ENCODE measurements around the gene PXDN.
"Not testable (repeated sequence)": the region's sequence is repeated elsewhere in the genome, so short reads cannot be mapped to it uniquely, and the experiment has no call there.

The PXDN gene

GRCh38 chr2:1722692-1723091 is 21.6 kb downstream of the PXDN start:
- DNase-seq (ENCODE audit: low read depth): no peak

- DNase-seq (ENCODE audit: low read depth): no peak
Observed at GRCh38 chr2:1721706-1722646, 22.3 kb downstream of the PXDN start.

GRCh38 chr2:1718339-1719220 is 25.7 kb downstream of the PXDN start:
- DNase-seq (ENCODE audit: low read depth): no peak

GRCh38 chr2:1717113-1717512 is 27.2 kb downstream of the PXDN start:
- DNase-seq (ENCODE audit: low read depth): no peak

GRCh38 chr2:1716441-1716840 is 27.9 kb downstream of the PXDN start:
- no peak for DNase-seq (ENCODE audit: low read depth)

GRCh38 chr2:1716014-1716305 is 28.4 kb downstream of the PXDN start:
- not testable (repeated sequence) for DNase-seq (ENCODE audit: low read depth)

GRCh38 chr2:1715184-1716013 is 28.9 kb downstream of the PXDN start:
- no peak for DNase-seq (ENCODE audit: low read depth)

- no peak for DNase-seq (ENCODE audit: low read depth)
Observed at GRCh38 chr2:1714291-1715064, 29.8 kb downstream of the PXDN start.

GRCh38 chr2:1713839-1714236 is 30.5 kb downstream of the PXDN start:
- no peak for DNase-seq (ENCODE audit: low read depth)

GRCh38 chr2:1713142-1713838 is 31.0 kb downstream of the PXDN start:
- DNase-seq (ENCODE audit: low read depth): no peak

- no peak for DNase-seq (ENCODE audit: low read depth)
Observed at GRCh38 chr2:1709946-1710560, 34.3 kb downstream of the PXDN start.

- DNase-seq (ENCODE audit: low read depth): no peak
Observed at GRCh38 chr2:1709335-1709605, 35.0 kb downstream of the PXDN start.

- no peak for DNase-seq (ENCODE audit: low read depth)
Observed at GRCh38 chr2:1708476-1709334, 35.6 kb downstream of the PXDN start.

- no peak for DNase-seq (ENCODE audit: low read depth)
Observed at GRCh38 chr2:1707771-1708418, 36.4 kb downstream of the PXDN start.

GRCh38 chr2:1706089-1706841 is 38.0 kb downstream of the PXDN start:
- not testable (repeated sequence) for DNase-seq (ENCODE audit: low read depth)

GRCh38 chr2:1705557-1706076 is 38.7 kb downstream of the PXDN start:
- no peak for DNase-seq (ENCODE audit: low read depth)

GRCh38 chr2:1704631-1705556 is 39.4 kb downstream of the PXDN start:
- DNase-seq (ENCODE audit: low read depth): no peak

All from activated gamma-delta T cell treated with anti-CD3 and anti-CD28 coated beads, Interleukin-2, amount 50 U/mL, for 16 hours (primary cell).